H9 (cell line): ENCODE results near the gene OPRD1. TPM values are rescaled to one million over a fixed set of nuclear protein-coding genes. Genes with fewer than 3 reads are reported as not detected.

ENCODE experiments used
- DNase-seq: peaks from one replicate; pipeline ENCODE4 v3.0.0-alpha.2; 2017
- H2AFZ ChIP-seq: one replicate; pipeline ENCODE4 v1.6.1; 2013; ENCODE audit warnings: mild to moderate bottlenecking, low read length, control low read depth, moderate library complexity
- H2AK5ac ChIP-seq: 2 replicates; pipeline ENCODE4 v1.6.1; 2013; ENCODE audit warnings: low read length, control low read depth, mixed read lengths; ENCODE audit not compliant: insufficient read length
- H2BK120ac ChIP-seq: one replicate; pipeline ENCODE4 v1.6.1; 2013; ENCODE audit warnings: low read depth, mild to moderate bottlenecking, low read length, control low read depth, inconsistent platforms; ENCODE audit not compliant: poor library complexity, severe bottlenecking
- H2BK12ac ChIP-seq: 2 replicates; pipeline ENCODE4 v1.6.1; 2013; ENCODE audit warnings: low read length, control low read depth, mixed read lengths, low read depth; ENCODE audit not compliant: insufficient read length
- H2BK15ac ChIP-seq: 2 replicates; pipeline ENCODE4 v1.6.1; 2013; ENCODE audit warnings: low read depth, low read length, control low read depth
- H2BK20ac ChIP-seq: one replicate; pipeline ENCODE4 v1.6.1; 2013; ENCODE audit warnings: low read depth, mild to moderate bottlenecking, low read length, control low read depth, inconsistent platforms; ENCODE audit not compliant: poor library complexity, severe bottlenecking
- H2BK5ac ChIP-seq: 2 replicates; pipeline ENCODE4 v1.6.1; 2013; ENCODE audit warnings: low read length, control low read depth, mixed read lengths; ENCODE audit not compliant: insufficient read length
- H3K14ac ChIP-seq: 2 replicates; pipeline ENCODE4 v1.6.1; 2013; ENCODE audit warnings: low read length, control low read depth; ENCODE audit not compliant: insufficient read depth
- H3K18ac ChIP-seq: 2 replicates; pipeline ENCODE4 v1.6.1; 2013; ENCODE audit warnings: low read depth, mild to moderate bottlenecking, mixed read lengths, low read length, control low read depth; ENCODE audit not compliant: insufficient read length
- H3K23ac ChIP-seq: 2 replicates; pipeline ENCODE4 v1.6.1; 2013; ENCODE audit warnings: low read length, control low read depth, mixed read lengths, low read depth; ENCODE audit not compliant: insufficient read length
- H3K23me2 ChIP-seq: 2 replicates; pipeline ENCODE4 v1.6.1; 2013; ENCODE audit warnings: low read depth, mild to moderate bottlenecking, mixed read lengths, low read length, control low read depth; ENCODE audit not compliant: insufficient read length, poor library complexity, severe bottlenecking
- H3K27ac ChIP-seq: 2 replicates; pipeline ENCODE4 v1.5.1; 2013; ENCODE audit warnings: low read length, control low read depth, mixed read lengths, low read depth; ENCODE audit not compliant: insufficient read length
- H3K27me3 ChIP-seq: 2 replicates; pipeline ENCODE4 v1.6.1; 2013; ENCODE audit warnings: low read length, control low read depth, inconsistent platforms; ENCODE audit not compliant: insufficient read depth
- H3K4ac ChIP-seq: 2 replicates; pipeline ENCODE4 v1.6.1; 2013; ENCODE audit warnings: low read depth, mild to moderate bottlenecking, control low read depth, inconsistent platforms, low read length, moderate library complexity
- H3K4me1 ChIP-seq: 2 replicates; pipeline ENCODE4 v1.6.1; 2013; ENCODE audit warnings: low read length, control low read depth, inconsistent platforms; ENCODE audit not compliant: insufficient read depth
- H3K4me2 ChIP-seq: 2 replicates; pipeline ENCODE4 v1.6.1; 2013; ENCODE audit warnings: low read length, control low read depth, mixed read lengths; ENCODE audit not compliant: insufficient read length, insufficient read depth
- H3K56ac ChIP-seq: 2 replicates; pipeline ENCODE4 v1.6.1; 2013; ENCODE audit warnings: low read depth, mild to moderate bottlenecking, mixed read lengths, low read length, control low read depth; ENCODE audit not compliant: insufficient read length
- H3K79me1 ChIP-seq: 2 replicates; pipeline ENCODE4 v1.6.1; 2013; ENCODE audit warnings: low read depth, mild to moderate bottlenecking, moderate library complexity, low read length, control low read depth, inconsistent platforms; ENCODE audit not compliant: insufficient read depth, poor library complexity, severe bottlenecking
- H3K79me2 ChIP-seq: 2 replicates; pipeline ENCODE4 v1.6.1; 2013; ENCODE audit warnings: low read length, control low read depth, inconsistent platforms; ENCODE audit not compliant: insufficient read depth
- H3K9ac ChIP-seq: 2 replicates; pipeline ENCODE4 v1.6.1; 2013; ENCODE audit warnings: low read length, control low read depth, mixed read lengths; ENCODE audit not compliant: insufficient read length; ENCODE audit errors: extremely low read depth
- H3K9me3 ChIP-seq: one replicate; pipeline ENCODE4 v1.6.1; 2013; ENCODE audit warnings: low read depth, low read length, inconsistent platforms; ENCODE audit not compliant: control insufficient read depth
- H3T11ph ChIP-seq: one replicate; pipeline ENCODE4 v1.6.1; 2013; ENCODE audit warnings: mild to moderate bottlenecking, low read length, control low read depth, inconsistent platforms
- H4K20me1 ChIP-seq: one replicate; pipeline ENCODE4 v1.6.1; 2013; ENCODE audit not compliant: control insufficient read depth, insufficient read length, insufficient read depth
- H4K5ac ChIP-seq: 2 replicates; pipeline ENCODE4 v1.6.1; 2013; ENCODE audit warnings: low read depth, mild to moderate bottlenecking, mixed read lengths, low read length, control low read depth; ENCODE audit not compliant: insufficient read length
- H4K8ac ChIP-seq: replicated peaks from 2 replicates; pipeline ENCODE4 v1.6.1; 2013; ENCODE audit warnings: low read length, control low read depth, mixed read lengths, low read depth; ENCODE audit not compliant: insufficient read length
- H4K91ac ChIP-seq: 2 replicates; pipeline ENCODE4 v1.6.1; 2013; ENCODE audit warnings: low read depth, mild to moderate bottlenecking, moderate library complexity, mixed read lengths, low read length, control low read depth; ENCODE audit not compliant: insufficient read length
- H3K27ac Mint-ChIP-seq, 3 experiments: 2 replicates in 2 of 3; 3 replicates in 1 of 3; pipeline ENCODE4 v1.8.0; 2020 to 2021; ENCODE audit warnings: mixed read lengths in 3 of 3, mild to moderate bottlenecking in 1 of 3, moderate library complexity in 1 of 3
- H3K27me3 Mint-ChIP-seq: 2 replicates; pipeline ENCODE4 v1.8.0; 2021; ENCODE audit warnings: low read depth, mild to moderate bottlenecking, moderate library complexity, mixed read lengths
- H3K36me3 Mint-ChIP-seq, 3 experiments: 2 replicates in 2 of 3; 3 replicates in 1 of 3; pipeline ENCODE4 v1.8.0; 2020 to 2021; ENCODE audit warnings: low read depth in 3 of 3, mixed read lengths in 3 of 3; ENCODE audit not compliant: insufficient read depth in 1 of 3
- H3K4me1 Mint-ChIP-seq, 2 experiments: 2 replicates each; pipeline ENCODE4 v1.8.0; 2020; ENCODE audit warnings: mixed read lengths in 2 of 2
- H3K4me3 Mint-ChIP-seq, 2 experiments: 2 replicates in 1 of 2; 3 replicates in 1 of 2; pipeline ENCODE4 v1.8.0; 2020 to 2021; ENCODE audit warnings: mild to moderate bottlenecking in 2 of 2, mixed read lengths in 2 of 2, moderate library complexity in 1 of 2
- H3K9me3 Mint-ChIP-seq, 2 experiments: 2 replicates in 1 of 2; 3 replicates in 1 of 2; pipeline ENCODE4 v1.8.0; 2020; ENCODE audit warnings: mild to moderate bottlenecking in 2 of 2, mixed read lengths in 2 of 2, moderate library complexity in 1 of 2
- CTCF ChIP-seq: fragments of 200-600 bp; sonication (generic); conservative IDR thresholded peaks from 3 replicates; pipeline ENCODE4 v1.8.0; 2021; ENCODE audit warnings: antibody characterized with exemption, mild to moderate bottlenecking
- WGBS: extraction: QIAGEN DNeasy Blood & Tissue Kit; methylation state at CpG from one replicate; pipeline ENCODE4 v1.1.7; 2013; ENCODE audit warnings: missing lambda C conversion rate, low lambda C conversion rate, mixed read lengths; ENCODE audit not compliant: insufficient read length; ENCODE audit errors: extremely low coverage; 5-methylcytosine and 5-hydroxymethylcytosine counted together
- total RNA-seq: library from RNA; stranded (reverse); gene quantifications from 2 replicates; pipeline ENCODE4 v1.2.1, GENCODE V29; 2021

The OPRD1 gene
- total RNA-seq, 1 experiment from 2014 or later, result 1.8 TPM

DNA sequence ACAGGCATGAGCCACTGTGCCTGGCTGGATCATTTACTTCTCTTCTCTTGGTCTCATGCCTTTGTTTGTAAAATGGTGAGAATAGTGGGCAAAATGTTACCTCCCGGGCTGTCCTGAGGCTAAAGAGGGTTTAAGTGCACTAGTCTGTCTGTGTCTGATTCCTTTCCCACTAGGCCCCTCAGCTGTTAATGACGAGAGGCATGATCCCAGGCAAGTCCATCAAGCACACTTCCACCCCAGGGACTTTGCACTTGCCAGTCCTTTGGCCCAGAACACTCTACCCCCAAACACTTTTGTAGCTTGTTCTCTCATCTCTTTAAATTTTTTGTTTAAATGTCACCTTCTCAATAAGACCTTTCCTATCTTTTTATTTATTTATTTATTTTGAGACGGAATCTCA lies 88.6 kb downstream of the OPRD1 start:
- Mint-ChIP-seq H3K9me3 (peaks cover 0 to 4% of the 10 kb centered on the region in 2 experiments; a peak in 1 of 5 replicates), H3K4me3 (no peak overlapping the region), H3K27ac (no peak overlapping the region), H3K36me3 (no peaks in the 10 kb centered on the region), H3K27me3 (no peaks in the 10 kb centered on the region), H3K4me1 (peaks cover 6% of the 10 kb centered on the region in 2 experiments)
- Histone ChIP-seq H2BK5ac (no peak overlapping the region), H4K8ac (no peak overlapping the region), H2BK15ac (no peak overlapping the region), H4K91ac (no peak overlapping the region), H2BK120ac (no peak overlapping the region), H3K23ac (no peak overlapping the region), H3K4me1 (no peaks in the 10 kb centered on the region), H3K18ac (no peak overlapping the region), H3K23me2 (no peaks in the 10 kb centered on the region), H3K14ac (no peak overlapping the region), H3K9ac (no peak overlapping the region), H2BK12ac (no peak overlapping the region), H2AFZ (no peak overlapping the region), H3T11ph (no peak overlapping the region), H3K27ac (no peak overlapping the region), H3K9me3 (no peaks in the 10 kb centered on the region), H3K4me2 (no peak overlapping the region), H3K4ac (no peak overlapping the region), H4K20me1 (no peaks in the 10 kb centered on the region), H3K79me2 (no peaks in the 10 kb centered on the region), H4K5ac (no peak overlapping the region), H3K27me3 (no peaks in the 10 kb centered on the region), H3K79me1 (no peaks in the 10 kb centered on the region), H2AK5ac (no peak overlapping the region), H2BK20ac (no peak overlapping the region), H3K56ac (no peak overlapping the region)
- DNase-seq, result no peak
- no CpG with 5 or more reads among the region's 3 CpGs for WGBS
- TF ChIP-seq CTCF, result no peak
